GM19025 (cell line): ENCODE measurements around the gene WFS1.

Experiments
- ATAC-seq: cut with Tn5 transposase; IDR thresholded peaks from one replicate; pipeline ENCODE4 v1.9.1; 2021; ENCODE audit warnings: mild to moderate bottlenecking, low read depth, moderate library complexity; ENCODE audit not compliant: unreplicated experiment

WFS1 gene, protein sequence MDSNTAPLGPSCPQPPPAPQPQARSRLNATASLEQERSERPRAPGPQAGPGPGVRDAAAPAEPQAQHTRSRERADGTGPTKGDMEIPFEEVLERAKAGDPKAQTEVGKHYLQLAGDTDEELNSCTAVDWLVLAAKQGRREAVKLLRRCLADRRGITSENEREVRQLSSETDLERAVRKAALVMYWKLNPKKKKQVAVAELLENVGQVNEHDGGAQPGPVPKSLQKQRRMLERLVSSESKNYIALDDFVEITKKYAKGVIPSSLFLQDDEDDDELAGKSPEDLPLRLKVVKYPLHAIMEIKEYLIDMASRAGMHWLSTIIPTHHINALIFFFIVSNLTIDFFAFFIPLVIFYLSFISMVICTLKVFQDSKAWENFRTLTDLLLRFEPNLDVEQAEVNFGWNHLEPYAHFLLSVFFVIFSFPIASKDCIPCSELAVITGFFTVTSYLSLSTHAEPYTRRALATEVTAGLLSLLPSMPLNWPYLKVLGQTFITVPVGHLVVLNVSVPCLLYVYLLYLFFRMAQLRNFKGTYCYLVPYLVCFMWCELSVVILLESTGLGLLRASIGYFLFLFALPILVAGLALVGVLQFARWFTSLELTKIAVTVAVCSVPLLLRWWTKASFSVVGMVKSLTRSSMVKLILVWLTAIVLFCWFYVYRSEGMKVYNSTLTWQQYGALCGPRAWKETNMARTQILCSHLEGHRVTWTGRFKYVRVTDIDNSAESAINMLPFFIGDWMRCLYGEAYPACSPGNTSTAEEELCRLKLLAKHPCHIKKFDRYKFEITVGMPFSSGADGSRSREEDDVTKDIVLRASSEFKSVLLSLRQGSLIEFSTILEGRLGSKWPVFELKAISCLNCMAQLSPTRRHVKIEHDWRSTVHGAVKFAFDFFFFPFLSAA

DNA sequence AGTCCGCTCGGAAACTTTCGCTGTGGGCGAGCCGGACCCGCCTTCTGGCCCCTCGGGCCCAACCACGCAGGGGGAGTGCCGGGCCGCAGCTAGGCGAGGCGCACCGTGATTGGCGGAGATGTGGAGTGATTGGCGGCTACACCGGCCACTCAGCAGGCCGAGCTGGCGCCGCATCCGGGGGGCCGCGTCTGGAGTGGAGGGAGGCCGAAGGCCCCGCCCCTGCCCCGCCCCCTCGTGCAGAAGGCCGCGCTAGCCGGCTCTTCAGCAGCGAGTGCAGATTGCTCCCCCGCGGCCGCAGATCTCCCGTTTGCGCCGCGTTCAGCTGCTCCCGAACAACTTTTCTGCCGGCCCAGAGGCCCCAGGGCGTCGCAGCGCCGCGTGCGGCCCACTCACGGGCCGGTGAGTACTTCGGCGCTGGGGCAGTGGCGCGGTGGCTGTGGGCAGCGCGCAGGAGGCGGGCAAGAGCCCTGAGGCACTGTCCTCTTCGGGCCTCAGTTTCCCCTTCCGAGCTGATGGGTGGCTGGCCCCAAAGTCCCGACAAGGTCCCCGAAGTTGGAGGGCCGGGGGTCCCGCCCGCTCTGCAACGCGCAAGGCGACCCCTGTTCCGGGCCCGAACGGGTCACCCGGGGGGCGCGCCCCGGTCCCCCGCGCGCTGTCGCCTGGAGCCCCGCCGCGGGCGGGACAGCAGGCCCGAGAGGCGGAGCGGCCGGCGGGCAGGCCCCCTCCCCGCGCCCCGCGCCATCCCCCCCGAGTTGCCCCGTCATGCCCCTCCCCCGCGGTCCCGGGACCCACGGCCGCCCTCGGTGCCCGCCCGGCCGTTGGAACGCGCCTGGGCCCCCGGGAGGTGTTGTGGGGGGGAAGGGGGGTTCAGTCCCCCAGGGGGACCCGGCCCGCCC is at the start of gene WFS1:
WFS1 (plus strand) TSS at position 235 of the 896 bp plus-strand sequence. CDS start 7,606 bp downstream, outside the sequence.
- peak; percentile 100 for ATAC-seq

DNA sequence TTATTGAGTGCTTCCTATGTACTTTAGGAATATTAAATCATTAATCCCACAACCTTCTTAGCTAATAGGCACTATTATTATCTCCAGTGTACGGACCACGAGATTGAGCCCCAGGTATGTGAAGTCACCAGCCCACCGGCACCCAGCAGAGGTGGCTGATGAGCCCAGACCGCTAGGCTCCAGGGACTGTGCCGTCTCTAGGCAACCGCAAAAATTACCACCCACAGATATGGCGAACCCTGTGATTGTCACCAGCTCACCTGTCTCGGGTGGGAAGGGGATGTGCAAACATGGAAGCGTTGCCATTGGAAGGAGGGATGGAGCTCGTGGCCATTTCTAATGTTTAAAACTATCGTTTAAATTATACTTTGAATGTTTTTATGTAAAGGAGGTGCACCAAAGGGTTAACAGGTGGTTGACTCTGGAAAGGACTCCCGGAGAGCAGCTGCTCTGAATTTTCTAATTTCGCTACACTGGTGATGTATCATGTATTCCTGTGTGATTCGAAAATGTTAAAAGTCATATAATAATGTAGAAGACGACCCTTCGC is 48.3 kb upstream of the WFS1 start:
- no peak for ATAC-seq

DNA sequence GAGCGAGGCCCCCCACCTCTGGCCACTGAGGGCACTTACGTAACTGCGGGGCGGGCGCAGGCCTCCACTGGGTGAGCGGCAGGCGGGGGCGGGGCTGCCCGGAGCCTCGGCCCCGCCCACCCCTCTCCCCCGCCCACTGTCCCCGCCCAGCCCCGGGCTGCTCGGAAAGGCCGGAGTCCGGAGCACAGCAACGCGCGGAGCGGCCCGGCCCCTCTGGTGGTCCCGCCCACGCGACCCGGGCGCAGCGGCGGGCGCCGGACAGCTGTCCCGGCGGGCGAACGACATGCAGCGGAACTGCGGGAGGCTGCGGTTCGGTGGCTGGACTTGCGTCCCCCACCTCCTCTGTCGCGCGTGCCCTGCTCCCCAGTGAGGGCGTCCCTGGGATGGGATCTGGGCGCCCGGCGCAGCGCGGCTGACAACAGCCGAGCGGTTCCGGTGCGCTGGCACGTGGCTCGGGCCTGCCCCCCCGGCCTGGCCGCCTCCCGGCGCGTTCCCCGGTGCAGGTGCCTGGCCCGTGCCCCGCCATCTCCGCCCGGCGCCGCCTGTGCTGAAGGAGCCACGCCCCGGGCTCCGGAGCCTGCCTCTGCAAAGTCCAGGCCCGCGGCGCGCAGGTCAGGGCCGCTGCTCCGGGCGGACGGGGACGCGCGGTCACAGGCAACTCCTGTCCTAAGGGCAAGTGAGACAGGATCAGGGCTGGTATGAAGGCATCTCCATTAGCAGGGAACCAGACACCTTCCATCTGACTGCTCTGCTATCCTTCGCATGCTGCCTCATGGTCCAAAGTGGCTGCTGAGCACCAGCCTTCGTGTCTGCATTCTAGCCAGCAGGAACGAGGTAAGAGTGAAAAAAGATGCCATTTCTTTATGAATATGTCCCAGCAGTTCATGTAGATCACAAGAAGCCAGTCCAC is 47.5 kb upstream of the WFS1 start:
- ATAC-seq: no peak

DNA sequence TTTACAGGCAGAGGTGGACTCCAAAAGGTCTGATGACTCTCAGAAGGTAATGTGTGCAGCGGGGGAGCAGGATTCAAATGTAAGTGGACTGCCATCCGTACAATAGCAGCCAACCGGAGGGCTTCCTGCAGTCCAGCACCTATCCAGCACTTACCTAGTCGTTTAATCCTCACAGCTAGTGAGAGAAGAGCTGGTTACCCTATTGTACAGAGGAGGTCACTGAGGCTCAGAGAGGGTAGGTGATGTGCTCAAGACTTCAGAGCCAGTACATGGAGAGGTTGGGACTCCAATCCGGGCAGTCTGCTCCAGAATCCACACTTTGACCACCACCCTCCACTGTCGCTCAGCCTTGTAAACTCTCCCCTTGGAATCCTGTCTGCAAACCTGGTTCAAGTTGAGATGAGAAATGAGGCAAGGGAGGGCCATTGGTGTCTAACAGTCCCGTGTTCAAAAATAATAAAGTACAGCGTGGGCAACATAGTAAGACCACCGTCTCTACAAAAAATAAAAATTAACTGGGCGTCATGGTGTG is 46.8 kb upstream of the WFS1 start:
- no peak for ATAC-seq

DNA sequence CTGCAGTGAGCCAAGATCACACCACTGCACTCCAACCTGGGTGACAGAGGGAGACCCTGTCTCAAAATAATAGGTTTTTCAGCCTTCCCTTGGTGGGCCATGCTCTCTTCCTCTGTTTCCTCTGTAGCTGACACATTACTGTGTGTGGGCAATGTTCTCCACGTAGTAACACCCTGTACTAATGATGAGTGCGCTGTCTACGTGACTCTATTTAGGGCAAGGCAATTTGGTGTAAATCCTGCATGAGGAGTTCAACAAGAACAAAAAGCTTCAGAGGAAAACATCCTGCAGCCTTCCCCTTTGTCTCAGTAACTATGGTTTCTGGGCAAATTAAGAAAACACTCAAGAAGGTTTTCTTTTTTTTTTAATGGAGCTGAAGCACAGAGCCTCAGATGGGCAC is 44.9 kb upstream of the WFS1 start:
- ATAC-seq: no peak

DNA sequence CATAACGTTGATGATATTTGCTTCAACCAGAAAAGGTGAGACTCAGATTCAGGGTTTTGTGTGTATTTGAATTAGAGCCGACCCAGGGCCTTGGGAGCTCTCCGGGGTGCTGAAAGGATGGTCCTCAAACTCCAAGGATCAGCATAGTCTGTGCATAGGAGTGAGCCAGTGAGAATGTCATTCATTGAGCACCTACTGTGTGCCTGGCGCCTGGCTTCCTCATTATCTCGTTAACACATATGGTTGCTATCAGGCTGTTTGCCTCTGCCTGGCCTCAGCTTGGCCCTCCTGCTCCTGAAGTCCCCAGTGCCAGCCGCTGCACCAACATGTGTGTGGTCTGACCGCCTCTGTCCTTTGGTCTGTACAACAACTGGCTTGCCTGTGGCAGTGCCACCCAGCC is 44.2 kb upstream of the WFS1 start:
- ATAC-seq: no peak

DNA sequence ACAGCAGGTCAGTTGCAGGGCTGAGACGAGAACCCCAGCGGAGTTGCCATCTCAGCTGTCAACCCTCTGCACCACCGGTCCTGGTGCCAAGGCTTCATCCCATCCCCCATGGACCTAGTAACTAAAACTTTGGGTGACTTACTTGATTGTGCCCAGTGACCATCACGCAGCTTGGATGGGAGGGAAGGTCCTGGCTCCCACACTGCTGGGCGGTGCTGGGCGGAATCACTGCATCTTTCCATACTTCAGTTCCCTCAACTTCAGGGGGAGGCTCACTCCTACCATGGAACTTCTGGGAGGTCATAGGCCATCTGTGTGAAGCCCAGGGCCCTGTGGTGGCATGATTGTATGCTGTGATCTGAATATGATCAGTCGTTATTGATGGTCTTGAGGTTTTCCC is 43.1 kb upstream of the WFS1 start:
- ATAC-seq: no peak

DNA sequence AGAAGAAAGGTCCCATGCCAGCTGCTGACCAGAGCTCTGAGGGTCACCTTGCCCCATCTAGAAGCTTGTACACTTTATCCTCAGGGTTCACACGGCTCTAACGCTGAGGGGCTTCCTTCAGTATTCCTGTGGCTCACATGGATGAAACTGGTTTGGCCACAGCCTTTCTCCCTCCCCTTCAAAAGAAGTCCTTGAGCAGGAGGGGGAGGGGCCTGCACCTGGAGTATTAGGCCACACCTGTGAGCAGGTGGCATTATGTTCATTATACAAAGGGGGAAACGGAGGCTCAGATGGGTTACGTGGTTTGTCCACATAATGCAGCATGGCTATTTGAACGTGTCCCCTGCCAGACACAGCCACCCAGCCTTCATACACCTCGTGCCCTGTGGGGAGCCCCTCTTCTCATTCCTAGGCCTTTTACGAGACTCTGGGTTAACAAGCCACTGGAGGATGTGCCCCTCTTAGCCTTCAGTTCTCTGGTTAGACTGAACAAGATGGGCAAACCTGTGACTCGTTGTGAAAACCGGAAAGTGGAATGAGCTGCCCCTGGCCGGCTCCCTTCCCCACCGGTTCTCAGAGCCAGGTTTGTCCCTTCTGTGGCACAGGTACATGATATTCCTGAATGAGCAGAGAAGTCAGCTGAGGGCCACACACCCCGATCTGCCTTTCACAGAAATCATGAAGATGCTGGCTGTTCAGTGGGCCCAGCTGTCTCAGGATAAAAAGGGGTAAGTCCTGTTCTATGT is 42.1 kb upstream of the WFS1 start:
- ATAC-seq: no peak

DNA sequence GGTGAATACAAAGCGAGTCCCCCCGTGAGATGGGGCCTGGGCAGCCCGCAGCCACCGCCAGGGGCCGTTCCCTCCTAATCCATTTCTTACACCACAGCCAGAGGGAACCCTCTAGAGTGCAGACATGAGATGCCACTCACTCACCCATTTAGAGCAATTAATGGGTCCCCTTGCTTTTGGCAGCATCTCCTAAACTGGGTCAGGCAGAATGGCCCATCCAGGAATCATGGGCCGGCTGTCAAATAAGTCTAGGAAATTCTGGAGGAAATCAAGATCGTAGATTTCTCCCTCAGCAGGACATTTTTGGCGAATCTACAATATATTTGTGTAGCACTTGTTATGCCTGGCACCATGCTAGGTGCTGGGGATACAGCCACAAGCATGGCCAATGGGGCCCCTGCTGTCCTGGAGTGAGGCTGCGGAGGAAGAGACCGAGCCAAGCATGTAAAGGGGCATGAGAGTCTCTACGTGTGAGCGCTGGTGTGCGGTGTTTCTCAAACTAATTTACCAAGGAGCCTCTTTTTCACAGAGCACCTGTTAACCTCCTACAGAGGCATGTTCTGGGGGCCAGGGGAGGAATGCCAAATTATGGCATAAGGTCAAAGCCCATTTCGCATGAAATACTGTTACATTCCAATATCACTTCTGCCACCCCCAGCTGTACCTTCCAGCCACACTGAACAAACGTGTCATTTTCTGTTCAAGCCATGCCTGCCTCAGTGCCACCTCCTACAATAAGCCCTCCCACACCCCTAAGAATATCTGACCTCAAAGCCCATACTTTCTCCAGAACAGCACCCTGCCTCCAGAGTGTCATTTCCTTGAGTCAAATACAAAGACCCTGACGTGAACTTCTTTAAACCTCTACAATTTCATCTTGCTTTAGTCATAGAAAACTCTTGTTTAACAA is 41.2 kb upstream of the WFS1 start:
- ATAC-seq: no peak

DNA sequence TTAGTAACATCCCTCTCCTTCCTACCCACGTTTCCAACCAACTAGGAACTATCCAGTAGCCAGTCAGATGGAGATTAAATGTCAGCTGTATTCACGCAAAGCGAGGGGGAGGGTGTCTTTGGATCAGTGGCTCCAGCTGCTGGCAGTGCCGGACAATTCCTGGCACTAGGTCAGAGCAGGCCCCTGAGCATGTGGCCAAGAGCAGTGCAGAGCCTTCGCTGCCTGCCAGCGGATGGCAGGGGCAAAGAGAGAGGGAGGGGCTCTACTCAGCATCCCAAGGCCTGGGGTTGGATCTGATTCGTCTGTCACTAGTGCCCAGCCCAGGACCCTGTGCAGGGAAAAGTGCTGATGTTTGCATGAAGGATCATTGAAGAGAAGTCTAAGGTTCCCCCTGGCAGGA is 40.6 kb upstream of the WFS1 start:
- ATAC-seq: no peak

DNA sequence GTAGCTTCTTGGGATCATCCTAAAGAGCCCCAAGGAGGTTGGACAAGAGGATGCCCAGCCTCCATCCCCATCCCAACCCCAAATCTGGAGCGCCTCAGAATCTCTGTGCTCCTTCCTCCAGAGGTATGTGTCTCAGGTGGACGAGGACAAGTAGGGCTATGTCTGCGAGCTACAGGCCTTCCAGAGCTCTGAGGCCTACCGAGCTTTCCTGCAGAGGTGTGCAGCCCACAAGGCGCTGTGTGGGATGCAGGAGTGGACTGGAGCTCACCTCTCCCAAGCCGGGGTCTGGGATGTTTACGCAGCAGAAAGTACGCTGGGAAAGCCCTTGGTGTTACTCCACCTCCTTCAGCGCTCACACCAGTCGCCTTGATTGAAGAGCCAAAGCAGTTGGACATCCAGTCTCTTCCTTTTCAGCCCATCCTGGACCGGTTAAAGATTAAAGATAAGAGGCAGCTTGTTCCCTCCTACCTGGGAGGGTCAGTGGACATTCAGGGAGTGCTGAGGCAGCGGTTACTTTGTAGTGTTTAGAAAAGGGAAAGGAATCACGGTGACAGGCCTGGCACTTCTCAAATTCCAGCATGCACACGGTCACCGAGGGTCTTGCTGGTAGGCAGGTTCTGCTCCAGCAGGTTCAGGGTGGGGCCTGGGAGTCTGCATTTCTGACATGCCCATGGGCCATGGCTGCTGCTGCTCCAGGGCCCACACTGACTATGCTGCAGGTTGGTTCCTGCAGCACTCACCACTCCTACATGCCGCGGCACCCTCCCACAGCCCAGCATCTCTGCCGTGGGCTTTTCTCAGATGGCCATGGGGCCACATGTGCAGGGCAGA is 39.8 kb upstream of the WFS1 start:
- ATAC-seq: no peak

DNA sequence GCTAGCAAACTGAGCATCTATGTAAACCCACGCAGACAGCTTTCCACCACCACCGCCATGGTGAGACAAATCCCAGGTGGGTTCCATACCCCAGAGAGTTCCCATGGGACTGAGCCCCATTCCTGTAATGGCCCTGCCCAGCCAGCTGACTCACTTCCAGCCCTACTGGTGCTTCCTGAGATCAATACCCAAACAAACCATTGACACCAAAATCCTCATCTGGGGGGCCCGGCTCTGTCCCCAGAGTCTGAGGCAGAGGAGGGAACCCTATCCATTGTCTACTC is 39.2 kb upstream of the WFS1 start:
- ATAC-seq: no peak

DNA sequence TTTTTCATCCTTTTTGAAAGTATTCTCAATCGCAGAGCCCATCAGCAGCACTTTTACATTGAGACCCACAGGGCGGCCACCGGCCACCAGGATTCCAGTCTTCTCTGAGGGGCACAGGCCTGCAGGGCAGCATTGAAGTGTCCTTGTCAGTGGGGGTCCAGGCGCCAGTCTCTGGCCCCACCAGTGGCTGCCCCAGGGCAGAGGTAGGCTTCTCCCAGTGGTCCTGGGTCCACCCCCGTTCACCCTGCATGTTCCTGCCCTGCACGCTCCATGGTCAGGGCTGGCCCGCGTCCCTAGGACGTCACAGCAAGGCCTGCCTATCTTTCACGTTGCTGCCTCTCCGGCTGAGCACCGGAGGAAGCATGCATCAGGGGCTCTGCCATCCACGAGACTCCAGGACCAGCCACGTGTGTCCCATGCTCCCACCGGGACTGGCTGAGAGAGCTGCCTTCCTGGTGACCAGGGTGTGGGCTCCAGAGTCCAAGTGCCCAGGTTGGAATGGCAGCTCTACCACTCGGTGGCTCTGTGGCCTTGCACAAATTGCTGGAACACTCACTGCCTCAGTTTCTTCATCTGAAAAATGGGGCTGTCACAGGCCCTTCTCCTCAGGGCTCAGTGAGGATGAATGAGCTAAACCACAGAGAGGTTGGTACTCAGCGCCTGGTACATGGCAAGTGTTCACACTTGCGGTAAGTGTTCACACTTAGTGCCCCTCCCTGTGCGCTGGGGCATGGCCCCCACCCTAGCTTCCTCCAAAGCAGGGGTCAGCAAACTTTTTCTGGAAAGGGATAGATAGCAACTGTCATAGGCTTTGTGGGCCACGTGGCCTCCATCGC is 38.6 kb upstream of the WFS1 start:
- ATAC-seq: no peak

DNA sequence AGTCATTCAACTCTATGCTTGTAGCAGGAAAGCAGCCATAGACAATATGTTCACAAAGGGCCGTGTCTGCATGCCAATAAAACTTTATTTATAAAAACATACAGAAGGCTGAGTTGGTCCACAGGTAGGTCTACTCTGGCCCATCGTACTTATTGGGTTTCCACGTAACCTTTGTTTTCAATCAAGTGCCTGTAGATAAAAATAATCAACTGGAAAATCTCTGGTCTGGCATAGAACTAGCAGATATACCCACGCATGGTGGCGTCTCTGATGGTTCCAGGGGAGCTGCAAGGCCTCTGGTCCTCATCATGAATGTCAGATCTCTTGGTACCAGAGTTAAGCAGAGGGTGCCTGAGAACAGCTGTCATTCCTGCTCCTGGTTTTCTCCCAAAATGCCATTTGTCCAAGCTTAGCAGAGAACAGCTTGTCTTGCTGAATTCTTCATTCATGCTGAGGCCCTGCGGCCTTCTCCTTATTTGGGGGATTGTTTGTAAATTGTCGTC is 37.9 kb upstream of the WFS1 start:
- no peak for ATAC-seq
